ENCODE results near the gene LCN10. TPM values are rescaled to one million over a fixed set of nuclear protein-coding genes. Genes with fewer than 3 reads are reported as not detected.

The LCN10 gene
- total RNA-seq, 2 donors from 2014 or later = 0.11 to 3.3 TPM

- no peak within 1 kb of the TSS for H3K4me3 ChIP-seq
- H3K27me3 ChIP-seq = peaks cover under 1% of the 10 kb centered on the region
- H3K9me3 ChIP-seq = no peaks in the 10 kb centered on the region
- DNase-seq = no peak
- intact Hi-C loops (cut with DNase I) = no loop called here
- H3K27ac ChIP-seq = no peak within 1 kb of the TSS
- H3K36me3 ChIP-seq = no peaks in the 10 kb centered on the region
- H3K9ac ChIP-seq (ENCODE audit: low read depth in 2 of 2, low read length in 2 of 2) = no peak within 1 kb of the TSS
- no peaks in the 10 kb centered on the region for H3K4me1 ChIP-seq
- no peak for TF ChIP-seq CTCF (IDR thresholded peaks at IDR 0.05)
Observed at GRCh38 chr9:136748201-136748600, 5.5 kb upstream of the LCN10 start, which contains the start of gene LCN6. TSS of gene LCN6 (minus strand) at chr9:136748525. CDS start at chr9:136748483, 42 bp downstream.

GRCh38 chr9:136747161-136748060, 4.7 kb upstream of the LCN10 start:
- Histone ChIP-seq H3K9me3 (no peaks in the 10 kb centered on the region), H3K27ac (no peak overlapping the region), H3K4me1 (no peaks in the 10 kb centered on the region), H3K9ac (ENCODE audit: low read depth in 2 of 2, low read length in 2 of 2) (no peak overlapping the region), H3K36me3 (no peaks in the 10 kb centered on the region), H3K4me3 (no peak overlapping the region), H3K27me3 (peaks cover 9% of the 10 kb centered on the region)
- no peak for DNase-seq
- intact Hi-C loops (cut with DNase I) = no loop called here
- TF ChIP-seq CTCF (IDR thresholded peaks at IDR 0.05) = no peak

GRCh38 chr9:136746621-136747020, 3.9 kb upstream of the LCN10 start:
- peaks cover 17% of the 10 kb centered on the region for H3K27me3 ChIP-seq
- intact Hi-C loops (cut with DNase I) = no loop called here
- TF ChIP-seq CTCF (IDR thresholded peaks at IDR 0.05) = no peak
- no peak overlapping the region for H3K9ac ChIP-seq (ENCODE audit: low read depth in 2 of 2, low read length in 2 of 2)
- no peaks in the 10 kb centered on the region for H3K4me1 ChIP-seq
- H3K27ac ChIP-seq = no peak overlapping the region
- DNase-seq = no peak
- H3K9me3 ChIP-seq = no peaks in the 10 kb centered on the region
- no peaks in the 10 kb centered on the region for H3K36me3 ChIP-seq
- H3K4me3 ChIP-seq = no peak overlapping the region

- Histone ChIP-seq H3K9me3 (no peaks in the 10 kb centered on the region), H3K4me3 (no peak overlapping the region), H3K9ac (ENCODE audit: low read depth in 2 of 2, low read length in 2 of 2) (no peak overlapping the region), H3K4me1 (no peaks in the 10 kb centered on the region), H3K27ac (no peak overlapping the region), H3K36me3 (no peaks in the 10 kb centered on the region), H3K27me3 (peaks cover 22% of the 10 kb centered on the region)
- TF ChIP-seq CTCF (IDR thresholded peaks at IDR 0.05) = no peak
- DNase-seq = no peak
- intact Hi-C loops (cut with DNase I) = no loop called here
Observed at GRCh38 chr9:136746155-136746490, 3.4 kb upstream of the LCN10 start.

- no peaks in the 10 kb centered on the region for H3K36me3 ChIP-seq
- no peaks in the 10 kb centered on the region for H3K9me3 ChIP-seq
- intact Hi-C loops (cut with DNase I) = no loop called here
- no peaks in the 10 kb centered on the region for H3K4me1 ChIP-seq
- no peak for DNase-seq
- H3K27ac ChIP-seq = no peak overlapping the region
- H3K27me3 ChIP-seq = peaks cover 27% of the 10 kb centered on the region
- H3K4me3 ChIP-seq = no peak overlapping the region
- H3K9ac ChIP-seq (ENCODE audit: low read depth in 2 of 2, low read length in 2 of 2) = no peak overlapping the region
- no peak for TF ChIP-seq CTCF (IDR thresholded peaks at IDR 0.05)
Observed at GRCh38 chr9:136745389-136746154, 2.8 kb upstream of the LCN10 start.

All from colonic mucosa (tissue), 4 donors.